ENCODE data around the gene STRN3. TPM values are rescaled to one million over a fixed set of nuclear protein-coding genes. Genes with fewer than 3 reads are reported as not detected.
A peak's percentile ranks its signal among the peaks of the same experiment; 100 is the strongest.

Gene STRN3
- total RNA-seq, 1 experiment from 2014 or later: 52.1 TPM

- H3K56ac ChIP-seq (ENCODE audit: insufficient read length, low read depth, low read length): no peak overlapping the region
- H3K27me3 Mint-ChIP-seq (ENCODE audit: low read depth): no peaks in the 10 kb centered on the region
- no peaks in the 10 kb centered on the region; a peak in 1 of 5 replicates for H3K9me3 Mint-ChIP-seq
- no peak overlapping the region for H2BK15ac ChIP-seq (ENCODE audit: low read depth, low read length)
- peak overlapping the region; percentile 34 for H3K18ac ChIP-seq (ENCODE audit: insufficient read length, low read depth, low read length)
- H4K20me1 ChIP-seq (ENCODE audit: control insufficient read depth, insufficient read depth, insufficient read length): no peaks in the 10 kb centered on the region
- H3K14ac ChIP-seq (ENCODE audit: insufficient read depth, low read length): no peak overlapping the region
- H3K79me1 ChIP-seq (ENCODE audit: insufficient read depth, low read depth, low read length, poor library complexity, severe bottlenecking): peaks cover 6% of the 10 kb centered on the region
- peak overlapping the region; percentile 84 for H2AFZ ChIP-seq (ENCODE audit: low read length)
- no peak overlapping the region for H2BK20ac ChIP-seq (ENCODE audit: low read depth, low read length, poor library complexity, severe bottlenecking)
- H3K4me3 Mint-ChIP-seq: peak overlapping the region; percentile 74 to 91
- no peaks in the 10 kb centered on the region for H3K27me3 ChIP-seq (ENCODE audit: insufficient read depth, low read length)
- H3K23me2 ChIP-seq (ENCODE audit: insufficient read length, low read depth, low read length, poor library complexity, severe bottlenecking): peaks cover 12% of the 10 kb centered on the region
- no peak overlapping the region for H2BK5ac ChIP-seq (ENCODE audit: insufficient read length, low read length)
- H3K9ac ChIP-seq (ENCODE audit: extremely low read depth, insufficient read length, low read length): peak overlapping the region; percentile 93
- TF ChIP-seq CTCF (conservative IDR thresholded peaks at IDR 0.05): no peak
- peaks cover 4 to 9% (median 6%) of the 10 kb centered on the region in 3 experiments; a peak in 5 of 7 replicates for H3K36me3 Mint-ChIP-seq (ENCODE audit: insufficient read depth in 1 of 3, low read depth in 3 of 3)
- no peak overlapping the region for H2AK5ac ChIP-seq (ENCODE audit: insufficient read length, low read length)
- peaks cover 15% of the 10 kb centered on the region; the same call in 1 of the 2 replicates for H3K79me2 ChIP-seq (ENCODE audit: insufficient read depth, low read length)
- no peak overlapping the region for H4K8ac ChIP-seq (replicated peaks; ENCODE audit: insufficient read length, low read depth, low read length)
- peaks cover 25 to 38% of the 10 kb centered on the region in 2 experiments for H3K4me1 Mint-ChIP-seq
- H2BK12ac ChIP-seq (ENCODE audit: insufficient read length, low read depth, low read length): no peak overlapping the region
- no peak overlapping the region for H2BK120ac ChIP-seq (ENCODE audit: low read depth, low read length, poor library complexity, severe bottlenecking)
- no peak overlapping the region for H3K23ac ChIP-seq (ENCODE audit: insufficient read length, low read depth, low read length)
- peak overlapping the region; percentile 90 for H3K27ac ChIP-seq (ENCODE audit: insufficient read length, low read depth, low read length)
- H3T11ph ChIP-seq (ENCODE audit: low read length): no peak overlapping the region
- no peak overlapping the region for H3K4ac ChIP-seq (ENCODE audit: low read depth, low read length)
- H4K5ac ChIP-seq (ENCODE audit: insufficient read length, low read depth, low read length): no peak overlapping the region
- H3K9me3 ChIP-seq (ENCODE audit: control insufficient read depth, low read depth, low read length): no peaks in the 10 kb centered on the region
- peaks cover 2% of the 10 kb centered on the region; the same call in 1 of the 2 replicates for H3K4me1 ChIP-seq (ENCODE audit: insufficient read depth, low read length)
- no CpG with 5 or more reads among the region's 48 CpGs for WGBS (ENCODE audit: extremely low coverage, insufficient read length, low lambda C conversion rate)
- peak overlapping the region; percentile 93 to 99 (median 97) for H3K27ac Mint-ChIP-seq
- DNase-seq: peak; percentile 98
- H3K4me2 ChIP-seq (ENCODE audit: insufficient read depth, insufficient read length, low read length): peak overlapping the region; percentile 91
- H4K91ac ChIP-seq (ENCODE audit: insufficient read length, low read depth, low read length): no peak overlapping the region
These were observed 464 bp upstream of the STRN3 start for GRCh38 chr14:31026450-31027235.

Data from H9 (cell line).